Measurements from ENCODE around the gene HLCS.

Gene HLCS

DNA sequence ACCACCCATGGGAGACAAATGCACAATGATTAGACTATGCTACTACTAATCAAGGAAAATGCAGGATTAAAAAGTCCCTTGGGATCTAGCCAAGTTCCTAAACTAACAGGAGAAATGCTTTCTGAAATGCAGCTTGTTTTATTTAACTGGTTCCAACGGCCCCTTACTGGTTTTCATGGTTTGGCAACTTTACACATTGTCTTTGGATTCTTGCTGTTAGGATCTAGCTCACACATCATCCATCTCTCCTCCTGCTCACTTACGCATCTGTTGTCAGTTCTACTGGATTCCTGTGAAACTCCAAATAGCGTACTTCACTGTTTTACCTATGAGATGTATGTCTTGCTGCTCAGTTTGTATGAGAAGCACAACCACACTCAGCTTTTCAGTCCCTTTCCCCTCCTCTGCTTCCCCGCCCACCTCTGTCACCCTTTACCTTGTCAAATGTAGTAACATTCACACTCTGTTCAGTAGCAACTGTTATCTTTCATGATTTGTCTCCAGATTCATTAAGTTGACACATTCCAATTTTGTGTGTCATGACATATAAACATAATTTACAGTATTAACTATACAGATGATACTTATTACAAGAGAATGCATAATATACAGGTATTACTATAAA, 137.5 kb downstream of the HLCS start:
- no peaks in the 10 kb centered on the region for H3K36me3 ChIP-seq (replicated peaks; ENCODE audit: low read depth, low read length)
- no peak overlapping the region for H3K4me3 ChIP-seq (ENCODE audit: low read length)
- H3K4me2 ChIP-seq (ENCODE audit: low read length), result no peak overlapping the region
- H3K9ac ChIP-seq (ENCODE audit: low read length), result no peak overlapping the region
- H3K9me3 ChIP-seq (ENCODE audit: insufficient read depth, low read length), result no peaks in the 10 kb centered on the region
- no peaks in the 10 kb centered on the region for H3K79me2 ChIP-seq (ENCODE audit: low read length)
- peaks cover 11% of the 10 kb centered on the region for H3K4me1 ChIP-seq (ENCODE audit: low read length)
- no peaks in the 10 kb centered on the region for H3K27me3 ChIP-seq (ENCODE audit: low read depth, low read length)
- no peak for TF ChIP-seq EZH2phosphoT487 (IDR thresholded peaks at IDR 0.05; ENCODE audit: low read depth)
- no peak overlapping the region for H3K27ac ChIP-seq (ENCODE audit: low read length)
- no peak overlapping the region for H2AFZ ChIP-seq (ENCODE audit: low read depth, low read length)
- H4K20me1 ChIP-seq (ENCODE audit: insufficient read depth, low read length), result no peaks in the 10 kb centered on the region

DNA sequence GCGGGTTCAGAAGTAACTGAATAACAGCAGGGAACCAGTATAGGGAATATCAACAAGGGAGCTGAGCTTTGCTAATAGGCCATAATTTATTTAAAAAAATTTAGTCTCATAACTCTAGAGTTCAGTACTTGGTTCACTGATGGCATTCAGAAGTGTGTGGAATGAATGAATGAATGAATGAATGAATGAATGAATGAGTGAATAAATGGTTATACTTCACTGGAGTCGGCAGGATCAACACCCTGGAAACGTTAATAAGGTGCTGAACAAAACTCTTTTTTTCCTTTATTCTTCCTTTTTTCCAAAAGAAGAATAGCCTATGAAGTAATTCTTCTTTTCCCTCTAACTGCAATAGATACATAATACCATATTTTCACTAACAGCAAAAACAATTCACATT, 138.3 kb downstream of the HLCS start:
- Histone ChIP-seq H3K4me1 (ENCODE audit: low read length) (peaks cover 11% of the 10 kb centered on the region), H3K9ac (ENCODE audit: low read length) (no peak overlapping the region), H3K4me3 (ENCODE audit: low read length) (no peak overlapping the region), H3K36me3 (replicated peaks; ENCODE audit: low read depth, low read length) (no peaks in the 10 kb centered on the region), H2AFZ (ENCODE audit: low read depth, low read length) (no peak overlapping the region), H3K79me2 (ENCODE audit: low read length) (no peaks in the 10 kb centered on the region), H3K4me2 (ENCODE audit: low read length) (no peak overlapping the region), H3K9me3 (ENCODE audit: insufficient read depth, low read length) (no peaks in the 10 kb centered on the region), H4K20me1 (ENCODE audit: insufficient read depth, low read length) (no peaks in the 10 kb centered on the region), H3K27me3 (ENCODE audit: low read depth, low read length) (no peaks in the 10 kb centered on the region), H3K27ac (ENCODE audit: low read length) (no peak overlapping the region)
- no peak for TF ChIP-seq EZH2phosphoT487 (IDR thresholded peaks at IDR 0.05; ENCODE audit: low read depth)
- TF ChIP-seq, protein P1, sequence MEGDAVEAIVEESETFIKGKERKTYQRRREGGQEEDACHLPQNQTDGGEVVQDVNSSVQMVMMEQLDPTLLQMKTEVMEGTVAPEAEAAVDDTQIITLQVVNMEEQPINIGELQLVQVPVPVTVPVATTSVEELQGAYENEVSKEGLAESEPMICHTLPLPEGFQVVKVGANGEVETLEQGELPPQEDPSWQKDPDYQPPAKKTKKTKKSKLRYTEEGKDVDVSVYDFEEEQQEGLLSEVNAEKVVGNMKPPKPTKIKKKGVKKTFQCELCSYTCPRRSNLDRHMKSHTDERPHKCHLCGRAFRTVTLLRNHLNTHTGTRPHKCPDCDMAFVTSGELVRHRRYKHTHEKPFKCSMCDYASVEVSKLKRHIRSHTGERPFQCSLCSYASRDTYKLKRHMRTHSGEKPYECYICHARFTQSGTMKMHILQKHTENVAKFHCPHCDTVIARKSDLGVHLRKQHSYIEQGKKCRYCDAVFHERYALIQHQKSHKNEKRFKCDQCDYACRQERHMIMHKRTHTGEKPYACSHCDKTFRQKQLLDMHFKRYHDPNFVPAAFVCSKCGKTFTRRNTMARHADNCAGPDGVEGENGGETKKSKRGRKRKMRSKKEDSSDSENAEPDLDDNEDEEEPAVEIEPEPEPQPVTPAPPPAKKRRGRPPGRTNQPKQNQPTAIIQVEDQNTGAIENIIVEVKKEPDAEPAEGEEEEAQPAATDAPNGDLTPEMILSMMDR (IDR thresholded peaks at IDR 0.05; ENCODE audit: low read depth, low read length), result no peak

DNA sequence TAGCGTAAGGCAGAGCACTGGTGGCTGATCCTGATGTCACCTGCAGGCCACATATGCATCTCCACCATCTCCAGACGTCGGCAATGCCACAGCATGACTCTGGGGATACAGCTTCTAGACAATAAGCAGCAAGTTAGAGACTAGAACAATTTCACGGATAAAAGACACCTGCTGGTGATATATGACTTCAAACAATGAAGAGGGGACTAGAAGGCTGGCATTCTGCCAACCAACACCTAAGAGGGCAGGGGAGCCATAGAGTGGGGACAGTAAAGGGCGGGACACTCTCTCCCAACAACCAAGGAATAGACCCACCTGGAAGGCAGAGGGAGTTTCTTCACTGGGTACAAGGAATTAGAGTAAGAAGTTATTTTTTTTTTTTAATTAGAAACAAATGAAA, 140.8 kb downstream of the HLCS start:
- TF ChIP-seq, protein P1 (IDR thresholded peaks at IDR 0.05; ENCODE audit: low read depth, low read length), result no peak
- TF ChIP-seq EZH2phosphoT487 (IDR thresholded peaks at IDR 0.05; ENCODE audit: low read depth), result no peak
- Histone ChIP-seq H3K27me3 (ENCODE audit: low read depth, low read length) (no peaks in the 10 kb centered on the region), H2AFZ (ENCODE audit: low read depth, low read length) (no peak overlapping the region), H3K4me1 (ENCODE audit: low read length) (no peaks in the 10 kb centered on the region), H3K9me3 (ENCODE audit: insufficient read depth, low read length) (no peaks in the 10 kb centered on the region), H3K4me2 (ENCODE audit: low read length) (no peak overlapping the region), H4K20me1 (ENCODE audit: insufficient read depth, low read length) (no peaks in the 10 kb centered on the region), H3K27ac (ENCODE audit: low read length) (no peak overlapping the region), H3K9ac (ENCODE audit: low read length) (no peak overlapping the region), H3K4me3 (ENCODE audit: low read length) (no peak overlapping the region), H3K79me2 (ENCODE audit: low read length) (no peaks in the 10 kb centered on the region), H3K36me3 (replicated peaks; ENCODE audit: low read depth, low read length) (no peaks in the 10 kb centered on the region)

DNA sequence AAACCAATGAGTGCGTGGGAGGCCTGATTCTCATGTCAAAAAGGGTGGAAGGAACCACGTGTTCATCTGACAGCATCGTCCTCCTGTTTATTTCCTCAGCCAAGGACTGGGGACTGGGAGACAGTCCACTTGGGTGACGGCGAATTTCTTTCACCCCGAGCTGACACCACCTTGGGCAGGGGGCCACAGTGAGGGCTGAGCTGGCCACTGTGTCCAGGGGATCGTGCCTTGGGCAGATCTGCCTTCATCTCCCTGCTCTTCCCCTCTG, 145.5 kb downstream of the HLCS start:
- H2AFZ ChIP-seq (ENCODE audit: low read depth, low read length), result no peak overlapping the region
- no peak overlapping the region for H3K27ac ChIP-seq (ENCODE audit: low read length)
- peaks cover 4% of the 10 kb centered on the region; the same call in 1 of the 2 replicates for H3K4me1 ChIP-seq (ENCODE audit: low read length)

More for the DNA sequence above, 145.5 kb downstream of the HLCS start:
- Histone ChIP-seq H3K9ac (ENCODE audit: low read length) (no peak overlapping the region), H3K4me2 (ENCODE audit: low read length) (no peak overlapping the region), H3K4me3 (ENCODE audit: low read length) (no peak overlapping the region), H3K36me3 (replicated peaks; ENCODE audit: low read depth, low read length) (no peaks in the 10 kb centered on the region), H3K79me2 (ENCODE audit: low read length) (no peaks in the 10 kb centered on the region), H3K27me3 (ENCODE audit: low read depth, low read length) (no peaks in the 10 kb centered on the region), H4K20me1 (ENCODE audit: insufficient read depth, low read length) (no peaks in the 10 kb centered on the region), H3K9me3 (ENCODE audit: insufficient read depth, low read length) (no peaks in the 10 kb centered on the region)
- TF ChIP-seq, protein P1 (IDR thresholded peaks at IDR 0.05; ENCODE audit: low read depth, low read length), result no peak

Data from OCI-LY3 (cell line).